AG09309 (cell line): ENCODE measurements around the gene USP17L10.
"Not testable (repeated sequence)": the region's sequence is repeated elsewhere in the genome, so short reads cannot be mapped to it uniquely, and the experiment has no call there.

Source experiments
- DNase-seq: peaks from one replicate; pipeline ENCODE4 v3.0.0-alpha.2; 2010; ENCODE audit warnings: low read depth
- H3K4me3 ChIP-seq: 2 replicates; pipeline ENCODE4 v1.5.1; 2011; ENCODE audit warnings: mild to moderate bottlenecking, low read depth, low read length, moderate library complexity; ENCODE audit not compliant: control insufficient read depth

Gene USP17L10

GRCh38 chr4:9210357-9210756, at the start of gene USP17L10:
Gene USP17L10 (plus strand): TSS chr4:9210657. CDS start chr4:9210657, 0 bp downstream.
- H3K4me3 ChIP-seq, DNase-seq: not testable (repeated sequence)

- H3K4me3 ChIP-seq, DNase-seq: not testable (repeated sequence)
These were observed 44.5 kb upstream of the USP17L10 start for GRCh38 chr4:9165990-9166389.

GRCh38 chr4:9169791-9170459, 40.5 kb upstream of the USP17L10 start, which contains the start of gene FAM90A26:
Gene FAM90A26 (plus strand): TSS chr4:9170409. CDS start chr4:9173173, 2,764 bp downstream.
- DNase-seq, H3K4me3 ChIP-seq: not testable (repeated sequence)

- not testable (repeated sequence) for DNase-seq
These were observed 4.2 kb downstream of the USP17L10 start for GRCh38 chr4:9214701-9215100.

GRCh38 chr4:9215105-9215504, 4.6 kb downstream of the USP17L10 start, which contains the start of gene USP17L11:
Gene USP17L11 (plus strand): TSS chr4:9215405. CDS start chr4:9215405, 0 bp downstream.
- H3K4me3 ChIP-seq, DNase-seq: not testable (repeated sequence)

More at GRCh38 chr4:9214701-9215100, 4.2 kb downstream of the USP17L10 start:
- not testable (repeated sequence) for H3K4me3 ChIP-seq

- not testable (repeated sequence) for H3K4me3 ChIP-seq, DNase-seq
These were observed 9.4 kb downstream of the USP17L10 start, which contains the start of gene USP17L12 for GRCh38 chr4:9219852-9220251. Gene USP17L12 (plus strand): TSS chr4:9220152. CDS start chr4:9220152, 0 bp downstream.

- H3K4me3 ChIP-seq, DNase-seq: not testable (repeated sequence)
These were observed 14.1 kb downstream of the USP17L10 start, which contains the start of gene USP17L13 for GRCh38 chr4:9224596-9224995. Gene USP17L13 (plus strand): TSS chr4:9224896. CDS start chr4:9224896, 0 bp downstream.

GRCh38 chr4:9230249-9230648, 19.8 kb downstream of the USP17L10 start:
- DNase-seq, H3K4me3 ChIP-seq: not testable (repeated sequence)

- DNase-seq, H3K4me3 ChIP-seq: not testable (repeated sequence)
These were observed 23.6 kb downstream of the USP17L10 start, which contains the start of gene USP17L15 for GRCh38 chr4:9234085-9234484. Gene USP17L15 (plus strand): TSS chr4:9234385. CDS start chr4:9234385, 0 bp downstream.

GRCh38 chr4:9238461-9238860, 28.0 kb downstream of the USP17L10 start:
- DNase-seq: not testable (repeated sequence)

GRCh38 chr4:9243579-9243978, 33.1 kb downstream of the USP17L10 start, which contains the start of gene USP17L17:
Gene USP17L17 (plus strand): TSS chr4:9243879. CDS start chr4:9243879, 0 bp downstream.
- not testable (repeated sequence) for DNase-seq, H3K4me3 ChIP-seq

More at GRCh38 chr4:9238461-9238860, 28.0 kb downstream of the USP17L10 start:
- not testable (repeated sequence) for H3K4me3 ChIP-seq

GRCh38 chr4:9247953-9248680, 37.7 kb downstream of the USP17L10 start, which contains the start of gene USP17L18:
Gene USP17L18 (plus strand): TSS chr4:9248630. CDS start chr4:9248630, 0 bp downstream.
- DNase-seq, H3K4me3 ChIP-seq: not testable (repeated sequence)

GRCh38 chr4:9253078-9253477, 42.6 kb downstream of the USP17L10 start, which contains the start of gene USP17L19:
Gene USP17L19 (plus strand): TSS chr4:9253378. CDS start chr4:9253378, 0 bp downstream.
- H3K4me3 ChIP-seq, DNase-seq: not testable (repeated sequence)

GRCh38 chr4:9257824-9258223, 47.4 kb downstream of the USP17L10 start, which contains the start of gene USP17L20:
Gene USP17L20 (plus strand): TSS chr4:9258124. CDS start chr4:9258124, 0 bp downstream.
- DNase-seq, H3K4me3 ChIP-seq: not testable (repeated sequence)
